Limb (tissue), 2 donors: ENCODE results near the gene DOK6.

Experiments
- DNase-seq, 2 donors: peaks; one replicate each; pipeline ENCODE4 v3.0.0-alpha.2; 2016; ENCODE audit errors: extremely low spot score in 2 of 2

The DOK6 gene

GRCh38 chr18:69538849-69539248 lies 138.2 kb downstream of the DOK6 start:
- DNase-seq: no peak

DNA sequence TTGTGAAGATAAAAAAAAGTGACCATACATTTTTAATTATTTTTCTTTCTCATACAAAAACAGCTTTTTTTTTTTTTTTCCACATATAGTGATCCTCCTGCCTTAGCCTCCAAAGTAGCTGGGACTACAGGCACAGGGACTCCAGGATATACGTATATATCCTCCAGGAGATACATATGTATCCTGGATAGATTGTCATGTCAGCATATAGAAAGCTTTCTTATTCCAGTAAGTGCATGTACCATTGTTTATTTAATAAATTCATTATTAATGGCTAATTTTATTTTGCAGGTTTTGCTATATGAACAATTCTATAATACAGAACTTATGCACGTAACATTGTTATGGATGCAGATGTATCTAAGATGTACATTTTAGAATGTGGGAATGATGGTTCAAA lies 138.7 kb downstream of the DOK6 start:
- no peak for DNase-seq

GRCh38 chr18:69556228-69556627 lies 155.5 kb downstream of the DOK6 start:
- no peak for DNase-seq

DNA sequence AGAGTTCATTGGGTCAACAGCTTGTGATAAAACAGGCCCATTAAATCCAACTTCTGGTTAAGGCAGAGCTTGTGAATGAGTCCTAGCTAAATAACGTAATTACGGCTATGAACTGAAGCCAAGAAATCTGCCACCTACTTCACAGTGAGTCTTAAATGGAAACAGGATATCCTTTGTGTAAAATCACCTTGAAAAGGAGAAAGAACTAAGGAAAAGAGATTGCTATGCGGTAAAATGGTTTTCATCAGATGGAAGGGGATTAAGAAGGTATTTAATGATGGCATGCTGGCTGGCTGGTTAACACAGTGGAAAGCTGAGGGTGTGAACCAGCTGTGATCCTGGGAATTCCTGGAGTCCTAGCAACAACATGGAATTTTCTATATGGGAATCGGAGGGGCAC lies 156.6 kb downstream of the DOK6 start:
- no peak for DNase-seq

DNA sequence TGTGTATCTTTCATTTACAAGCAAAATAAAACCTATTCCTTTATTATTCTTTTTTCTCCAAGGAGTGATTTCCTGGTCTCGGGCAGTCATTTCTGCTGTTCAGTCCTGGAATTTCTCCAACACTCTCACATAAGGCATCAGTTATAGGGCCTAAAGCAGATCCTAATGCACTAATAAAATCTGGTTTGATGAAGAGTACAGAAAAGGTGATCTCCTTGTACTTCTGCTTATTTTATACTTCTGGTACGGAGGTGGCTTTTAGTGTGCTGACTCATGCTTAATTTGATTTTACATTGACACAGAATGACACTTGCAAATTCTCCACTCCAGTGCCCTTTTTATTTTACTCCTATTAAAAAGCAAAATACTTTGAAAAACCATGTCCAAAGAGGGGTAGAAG lies 157.4 kb downstream of the DOK6 start:
- no peak for DNase-seq

GRCh38 chr18:69559604-69560003 lies 158.9 kb downstream of the DOK6 start:
- no peak for DNase-seq

GRCh38 chr18:69564602-69565001 lies 163.9 kb downstream of the DOK6 start:
- DNase-seq: no peak

DNA sequence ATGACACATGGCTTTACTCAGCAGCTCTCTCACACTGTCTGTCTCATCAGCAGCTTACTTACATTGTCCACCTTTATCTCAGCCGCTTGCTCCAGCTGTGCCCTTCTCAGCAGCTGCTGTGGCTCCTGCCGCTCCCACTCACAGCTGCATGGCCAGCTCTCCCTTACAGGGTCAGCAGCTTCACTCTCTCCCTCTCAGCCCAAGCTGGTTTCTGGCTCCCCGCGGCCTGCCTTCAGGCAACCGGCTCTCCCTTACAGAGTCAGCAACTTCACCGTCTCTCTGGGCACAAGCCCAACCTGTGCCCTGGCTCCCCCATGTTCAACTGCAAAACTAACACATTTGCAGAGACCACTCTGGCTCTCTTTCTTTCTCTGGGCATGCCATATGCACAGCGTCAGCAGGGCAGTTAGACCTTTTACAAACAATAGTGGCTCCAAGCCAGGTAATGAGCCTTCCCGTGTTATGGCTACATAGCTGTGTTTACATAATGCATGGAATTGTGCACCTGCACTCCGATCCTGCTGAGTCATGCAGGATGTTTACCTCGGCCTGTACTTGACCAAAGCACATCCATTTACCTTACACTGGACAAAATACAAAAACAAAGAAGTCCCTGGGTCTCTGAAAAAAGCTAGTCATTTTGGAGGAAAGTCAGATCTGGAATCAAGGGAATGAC lies 167.3 kb downstream of the DOK6 start:
- no peak for DNase-seq

GRCh38 chr18:69569133-69569532 lies 168.4 kb downstream of the DOK6 start:
- no peak for DNase-seq

DNA sequence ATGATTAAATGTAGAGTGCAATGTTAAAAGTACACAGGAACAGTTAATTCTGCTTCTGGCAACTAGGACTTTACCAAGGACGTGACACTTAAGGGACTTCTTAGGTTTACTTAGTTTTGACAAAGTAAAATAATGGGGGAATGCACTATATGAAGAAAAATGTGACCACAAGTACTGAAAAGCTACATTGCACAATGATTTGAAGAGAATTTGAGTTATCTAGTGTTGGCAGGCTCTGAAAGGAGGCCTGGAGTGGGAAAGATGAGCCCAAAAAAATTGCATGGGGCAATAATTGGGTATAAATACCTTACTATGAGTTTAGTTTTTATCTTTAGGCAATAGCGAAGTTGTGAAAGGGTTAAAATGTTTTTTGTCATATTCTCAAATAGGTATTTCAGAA lies 173.7 kb downstream of the DOK6 start:
- DNase-seq: no peak

GRCh38 chr18:69580107-69580506 lies 179.4 kb downstream of the DOK6 start:
- DNase-seq: no peak

DNA sequence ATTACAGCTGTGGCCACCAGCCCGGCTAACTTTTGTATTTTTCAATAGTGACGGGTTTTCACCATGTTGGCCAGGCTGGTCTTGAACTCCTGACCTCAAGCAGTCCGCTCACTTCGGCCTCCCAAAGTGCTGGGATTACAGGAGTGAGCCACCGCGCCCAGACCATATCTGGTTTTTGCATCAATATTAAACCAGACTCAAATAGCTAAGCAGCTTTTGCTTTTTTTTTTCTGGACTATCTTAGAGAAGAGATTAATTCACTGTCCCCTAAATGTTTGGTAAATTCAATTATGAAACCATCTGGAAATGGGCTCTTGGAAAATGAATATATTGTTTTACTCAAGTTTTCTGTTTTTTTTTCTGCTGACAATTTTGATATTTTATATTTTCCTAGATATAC lies 183.7 kb downstream of the DOK6 start:
- DNase-seq: no peak

DNA sequence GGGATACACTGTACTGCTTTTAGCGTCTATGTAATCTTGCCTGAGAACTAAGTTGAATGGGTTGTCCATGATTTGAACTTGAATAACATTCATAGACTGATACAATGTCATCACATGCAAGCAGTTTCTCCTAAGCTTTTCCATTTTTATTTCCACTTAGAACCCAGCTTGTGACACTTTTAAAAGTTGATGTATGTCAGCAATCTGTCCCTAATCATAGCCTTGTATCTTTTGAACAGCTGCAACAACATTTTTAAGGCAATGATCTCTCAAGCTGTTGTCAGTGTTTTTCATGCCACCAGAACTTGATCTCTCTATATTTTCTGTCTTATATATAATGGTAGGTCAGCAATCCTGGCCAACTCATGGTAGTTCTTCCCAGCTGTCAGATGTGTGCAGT lies 185.0 kb downstream of the DOK6 start:
- DNase-seq: no peak

DNA sequence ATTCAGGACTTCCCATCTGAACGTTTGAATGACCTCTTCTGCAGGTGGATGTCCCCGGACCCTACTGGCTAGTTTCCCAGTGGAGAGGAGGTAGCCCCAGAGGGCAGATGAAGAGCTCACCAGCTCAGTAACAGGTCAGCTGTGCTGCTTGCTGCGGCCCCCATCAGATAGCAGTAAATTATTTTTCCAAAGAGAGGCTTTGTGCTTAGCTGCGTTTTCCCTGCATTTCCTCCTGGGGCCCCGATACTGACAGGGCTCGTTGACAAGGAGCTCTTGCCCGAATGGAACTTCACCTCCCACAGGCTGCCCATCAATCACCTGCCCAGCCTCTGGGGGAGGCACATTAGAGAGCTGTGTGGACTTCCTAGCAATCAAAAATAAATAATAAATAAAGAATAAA lies 185.8 kb downstream of the DOK6 start:
- DNase-seq: no peak

- DNase-seq: no peak
Measured at GRCh38 chr18:69588301-69588700, 187.6 kb downstream of the DOK6 start.

DNA sequence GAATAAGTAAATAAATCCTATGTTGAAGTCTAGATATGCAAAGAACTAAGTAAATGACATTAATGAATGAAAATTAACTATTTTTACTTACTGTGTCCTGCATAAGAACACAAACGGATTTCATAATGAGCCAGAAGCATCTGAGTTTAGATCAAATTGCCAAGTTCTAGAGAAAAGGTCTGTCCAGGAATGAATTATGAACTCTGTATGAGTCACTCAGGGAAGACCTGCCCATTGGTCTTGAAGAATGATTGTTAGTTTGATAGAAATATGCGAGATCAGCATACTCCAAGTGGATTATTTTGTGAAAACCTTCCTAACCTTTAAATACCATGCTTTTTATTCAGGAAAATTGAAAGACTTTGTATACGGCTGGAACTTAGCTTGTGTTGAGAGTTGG lies 189.5 kb downstream of the DOK6 start:
- no peak for DNase-seq

- DNase-seq: no peak
Measured at GRCh38 chr18:69596345-69596744, 195.7 kb downstream of the DOK6 start.

GRCh38 chr18:69597561-69597960 lies 196.9 kb downstream of the DOK6 start:
- no peak for DNase-seq

GRCh38 chr18:69599377-69599776 lies 198.7 kb downstream of the DOK6 start:
- no peak for DNase-seq

- DNase-seq: no peak
Measured at GRCh38 chr18:69612242-69612641, 211.6 kb downstream of the DOK6 start.

- DNase-seq: no peak
Measured at GRCh38 chr18:69616114-69616513, 215.4 kb downstream of the DOK6 start.

GRCh38 chr18:69617408-69617807 lies 216.7 kb downstream of the DOK6 start:
- DNase-seq: no peak

- DNase-seq: no peak
Measured at GRCh38 chr18:69617888-69618287, 217.2 kb downstream of the DOK6 start.

GRCh38 chr18:69622184-69622583 lies 221.5 kb downstream of the DOK6 start:
- no peak for DNase-seq
